ENCODE measurements around the gene PTPN9. TPM values are rescaled to one million over a fixed set of nuclear protein-coding genes. Genes with fewer than 3 reads are reported as not detected.

PTPN9 gene
- 32.2 TPM for total RNA-seq

DNA sequence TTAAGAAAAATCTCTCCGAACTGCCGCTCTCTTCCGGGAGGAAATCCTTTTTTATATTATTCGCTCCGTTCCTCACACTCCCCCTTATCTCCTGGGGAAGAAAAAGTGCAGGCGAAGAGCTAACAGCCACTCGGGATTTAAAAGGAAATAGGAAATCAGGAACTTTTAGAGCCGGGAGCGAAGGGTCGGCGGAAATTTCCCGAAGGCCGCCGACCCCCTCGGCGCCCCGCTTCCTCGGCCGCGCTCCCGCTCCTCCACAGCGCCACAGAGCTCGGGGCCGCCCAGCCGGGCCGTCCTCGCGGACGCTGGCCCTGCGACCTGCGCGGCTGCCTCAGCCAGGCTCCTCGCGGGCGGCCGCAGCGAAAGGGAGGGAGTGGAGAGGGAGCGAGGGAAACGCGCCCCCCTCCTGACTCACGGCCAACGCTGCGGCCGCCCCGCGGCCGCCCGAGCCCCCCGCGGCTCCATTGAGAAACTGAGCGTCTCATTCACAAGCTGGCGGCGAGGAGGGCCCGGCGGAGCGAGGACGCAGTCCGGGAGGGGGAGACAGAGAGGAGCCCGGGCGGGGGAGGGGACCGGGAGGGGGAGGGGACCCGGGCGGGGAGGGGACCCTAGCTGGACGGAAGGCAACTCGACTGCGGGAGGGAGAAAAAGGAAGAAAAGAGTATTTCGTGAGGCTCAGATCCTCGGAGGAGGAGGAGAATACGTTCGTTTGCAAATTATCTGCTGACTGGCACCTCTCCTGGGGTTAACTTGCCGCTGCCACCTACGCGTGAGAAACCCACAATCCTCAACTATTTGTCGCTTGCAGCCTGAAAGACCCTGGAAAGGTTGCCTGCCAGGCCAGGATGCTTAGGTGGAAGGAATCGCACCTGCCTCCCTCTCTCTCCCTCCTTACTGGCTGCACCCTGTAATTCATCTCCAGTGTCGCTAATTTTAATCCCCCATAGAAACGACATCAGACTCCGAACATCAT lies at the start of gene PTPN9:
Gene PTPN9, minus strand, starts transcription at position 368 of the 973 bp plus-strand sequence. CDS start 539 bp downstream, outside the sequence.

DNA sequence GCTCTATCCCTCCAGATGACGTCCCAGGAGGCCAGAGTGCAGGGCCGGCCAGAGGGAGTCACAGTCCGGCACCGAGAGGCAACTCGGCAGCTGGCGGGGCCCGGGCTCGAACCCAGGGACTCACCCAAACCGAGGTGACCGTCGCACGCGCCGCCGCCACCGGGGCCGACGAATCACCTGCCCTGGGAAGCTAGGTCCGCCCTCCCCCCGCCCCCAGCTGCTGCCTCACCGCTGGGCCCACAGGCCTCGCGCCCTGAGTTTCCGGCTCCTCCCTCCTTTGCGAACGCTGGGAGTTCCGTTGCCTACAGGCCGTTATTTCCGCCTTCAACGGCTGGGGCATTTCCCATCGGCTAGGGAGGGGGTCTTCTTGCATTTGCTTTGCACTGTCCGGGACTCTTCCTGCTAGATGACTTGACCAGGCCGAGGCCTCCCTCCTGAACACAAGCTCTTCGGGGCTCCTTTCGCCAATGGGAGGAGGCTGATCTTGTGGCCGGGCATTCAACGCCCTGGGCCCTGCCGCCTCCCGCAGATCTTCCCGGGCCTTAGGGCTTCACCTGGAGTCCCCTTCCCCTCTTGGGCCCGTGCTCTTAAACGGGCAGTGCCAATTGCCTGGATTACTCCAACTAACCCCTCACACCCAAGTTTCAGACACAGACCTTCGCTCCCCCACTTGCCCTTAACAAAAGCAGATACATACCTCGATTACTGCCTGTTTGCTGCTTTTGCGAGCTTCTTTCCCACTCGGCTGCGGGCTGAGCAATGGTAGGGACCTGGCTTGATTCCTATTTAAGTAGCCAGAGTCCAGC lies 46.6 kb upstream of the PTPN9 start, which contains the start of gene SNUPN:
Gene SNUPN, minus strand, starts transcription at position 184 of the 806 bp plus-strand sequence. CDS start 4,674 bp downstream, outside the sequence.

DNA sequence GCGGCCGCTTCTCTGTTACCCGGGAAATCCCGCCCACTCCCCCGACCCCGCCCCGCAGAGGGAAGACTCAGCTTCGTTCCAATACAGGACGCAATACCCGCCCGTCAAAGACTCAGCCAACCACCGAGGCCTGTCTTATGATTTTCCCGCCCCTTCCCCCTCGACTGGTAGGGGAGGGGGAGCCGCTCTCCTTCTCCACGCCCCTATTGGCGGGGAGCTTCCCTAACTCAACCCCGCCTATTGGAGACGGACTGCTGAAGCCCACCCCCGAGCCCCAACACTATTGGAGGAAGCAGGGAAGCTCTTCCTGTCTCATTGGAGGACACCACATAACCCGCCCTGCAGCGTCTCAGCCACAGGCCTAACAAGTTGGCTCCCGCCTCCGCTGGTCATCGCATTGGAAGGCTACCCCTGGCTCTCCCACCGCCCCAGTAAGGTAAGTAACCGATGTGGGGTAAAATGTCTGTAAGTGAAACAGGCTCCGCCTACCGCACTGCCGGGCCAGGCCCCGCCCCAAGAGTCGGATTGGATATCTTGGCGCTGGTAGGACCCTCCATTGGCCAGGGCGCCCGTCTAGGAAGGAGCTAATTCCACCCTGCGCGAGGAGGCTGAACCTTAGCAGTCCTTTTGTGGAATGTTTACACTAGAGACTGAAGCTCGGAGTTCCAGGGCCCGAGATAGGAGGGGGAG lies 127.3 kb downstream of the PTPN9 start, which contains the start of gene SIN3A:
Gene SIN3A, minus strand, starts transcription at position 17 of the 690 bp plus-strand sequence. CDS start 21,315 bp downstream, outside the sequence.

Small RNA genes lying within 50 kb of the gene (small RNA-seq; reads per million reads assigned to genes)
- gene AC105036.1 (ENCODE audit: low replicate concordance) (not detected), gene AC105036.2 (ENCODE audit: low replicate concordance) (not detected)

Other genes with a start within 250 kb of the PTPN9 start
- 22.2 TPM for gene COMMD4, start 243.3 kb downstream of the PTPN9 start, total RNA-seq
- 63.9 TPM for gene NEIL1, start 232.3 kb downstream of the PTPN9 start, total RNA-seq
- gene MAN2C1, start 210.7 kb downstream of the PTPN9 start, total RNA-seq: 162 TPM
- gene SIN3A, start 127.6 kb downstream of the PTPN9 start, total RNA-seq: 58.5 TPM
- 25.0 TPM for gene SNUPN, start 46.4 kb upstream of the PTPN9 start, total RNA-seq
- 32.9 TPM for gene IMP3, start 60.9 kb upstream of the PTPN9 start, total RNA-seq
- 3.4 TPM for gene SNX33, start 68.6 kb upstream of the PTPN9 start, total RNA-seq
- gene CSPG4, start 133.5 kb upstream of the PTPN9 start, total RNA-seq: 6.6 TPM

Measured in parietal lobe (tissue), 2 donors.